Esophagus muscularis mucosa (tissue), 3 donors: ENCODE results near the gene FMN2.

Experiments
- POLR2A ChIP-seq: fragments of 450-650 bp; IDR thresholded peaks from one replicate; pipeline ENCODE4 v1.6.1; 2017; ENCODE audit warnings: antibody characterized with exemption, moderate library complexity, mild to moderate bottlenecking, low read depth
- POLR2AphosphoS5 ChIP-seq, 2 donors: sonication (generic); formaldehyde crosslinking; IDR thresholded peaks; one replicate each; pipeline ENCODE4 v1.6.1; 2017; ENCODE audit warnings: antibody characterized with exemption in 2 of 2
- TF ChIP-seq, protein P1 (sequence below), 3 experiments: fragments of 200-600 bp in 2 of 3; fragments of 450-650 bp in 1 of 3; sonication (generic) in 2 of 3; IDR thresholded peaks; one replicate each; pipeline ENCODE4 v1.5.1; 2017 to 2019; ENCODE audit warnings: antibody characterized with exemption in 3 of 3, mild to moderate bottlenecking in 2 of 3, moderate library complexity in 1 of 3

DNA sequence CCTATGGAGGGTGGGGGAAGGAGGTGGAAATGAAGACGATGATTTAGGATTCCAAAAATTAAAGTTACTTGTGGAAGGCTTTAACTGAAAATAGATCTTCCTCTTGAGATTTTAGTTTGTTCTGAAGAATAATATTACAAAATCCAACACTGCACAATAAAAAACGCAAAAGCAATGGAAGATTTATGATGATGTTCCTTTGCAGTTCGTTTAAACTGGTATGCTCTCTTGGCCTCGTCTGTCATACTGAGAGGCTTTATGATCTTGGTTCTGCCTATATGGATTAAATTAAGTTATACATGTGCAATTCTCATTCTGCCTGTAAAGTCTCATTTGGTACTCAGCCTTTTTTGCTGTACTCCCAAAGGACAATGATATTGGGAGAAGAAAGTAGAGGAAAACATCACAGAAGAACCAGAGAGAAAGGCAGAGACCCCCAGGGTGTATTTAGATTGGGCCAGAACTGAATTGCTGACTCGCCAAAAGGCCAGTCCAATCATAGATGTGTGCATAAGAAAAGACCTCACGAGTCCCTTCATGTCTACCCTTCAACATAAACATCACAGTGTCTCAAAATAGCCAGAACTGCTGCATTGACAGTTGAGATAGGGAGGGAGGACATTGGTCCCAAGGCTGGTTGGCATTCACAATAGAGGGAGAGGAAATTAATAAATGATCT, 331.7 kb downstream of the FMN2 start:
- TF ChIP-seq, protein P1, sequence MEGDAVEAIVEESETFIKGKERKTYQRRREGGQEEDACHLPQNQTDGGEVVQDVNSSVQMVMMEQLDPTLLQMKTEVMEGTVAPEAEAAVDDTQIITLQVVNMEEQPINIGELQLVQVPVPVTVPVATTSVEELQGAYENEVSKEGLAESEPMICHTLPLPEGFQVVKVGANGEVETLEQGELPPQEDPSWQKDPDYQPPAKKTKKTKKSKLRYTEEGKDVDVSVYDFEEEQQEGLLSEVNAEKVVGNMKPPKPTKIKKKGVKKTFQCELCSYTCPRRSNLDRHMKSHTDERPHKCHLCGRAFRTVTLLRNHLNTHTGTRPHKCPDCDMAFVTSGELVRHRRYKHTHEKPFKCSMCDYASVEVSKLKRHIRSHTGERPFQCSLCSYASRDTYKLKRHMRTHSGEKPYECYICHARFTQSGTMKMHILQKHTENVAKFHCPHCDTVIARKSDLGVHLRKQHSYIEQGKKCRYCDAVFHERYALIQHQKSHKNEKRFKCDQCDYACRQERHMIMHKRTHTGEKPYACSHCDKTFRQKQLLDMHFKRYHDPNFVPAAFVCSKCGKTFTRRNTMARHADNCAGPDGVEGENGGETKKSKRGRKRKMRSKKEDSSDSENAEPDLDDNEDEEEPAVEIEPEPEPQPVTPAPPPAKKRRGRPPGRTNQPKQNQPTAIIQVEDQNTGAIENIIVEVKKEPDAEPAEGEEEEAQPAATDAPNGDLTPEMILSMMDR (IDR thresholded peaks at IDR 0.05), result no peak
- TF ChIP-seq POLR2A (no peak), POLR2AphosphoS5 (IDR thresholded peaks at IDR 0.05) (no peak)
